AG04450 (cell line): Measurements from ENCODE around the gene LRRIQ1. TPM values are rescaled to one million over a fixed set of nuclear protein-coding genes. Genes with fewer than 3 reads are reported as not detected.

Experiments
- CTCF ChIA-PET: fragments of 300-600, 350-600 bp; formaldehyde crosslinking; extraction: SDS; loops from one replicate; lab custom pipeline; 2022; ENCODE audit warnings: antibody characterized with exemption, inconsistent platforms; lab: Charles Lee
- POLR2A ChIA-PET: fragments of 350-600 bp; formaldehyde crosslinking; extraction: SDS; loops from one replicate; lab custom pipeline; 2021; ENCODE audit warnings: antibody characterized with exemption, inconsistent platforms; lab: Yijun Ruan, JAX
- DNase-seq: peaks from one replicate; pipeline ENCODE4 v3.0.0-alpha.2; 2011; ENCODE audit warnings: low read depth, low spot score
- H3K27ac ChIP-seq: one replicate; pipeline ENCODE4 v1.5.1; 2012; ENCODE audit warnings: low read depth, low read length, control low read depth
- H3K27me3 ChIP-seq: one replicate; pipeline ENCODE4 v1.6.0; 2012; ENCODE audit warnings: low read length; ENCODE audit not compliant: control insufficient read depth, insufficient read depth
- H3K4me3 ChIP-seq: 2 replicates; pipeline ENCODE4 v1.5.1; 2011; ENCODE audit warnings: mild to moderate bottlenecking, low read depth, low read length, control low read depth
- H3K9me3 ChIP-seq: 2 replicates; pipeline ENCODE4 v1.5.1; 2012; ENCODE audit warnings: low read length; ENCODE audit not compliant: control insufficient read depth, insufficient read depth
- CTCF ChIP-seq: IDR thresholded peaks from 2 replicates; pipeline ENCODE4 v1.5.1; 2011; ENCODE audit warnings: low read depth, low read length, control low read depth, inconsistent platforms
- polyA plus RNA-seq: library from polyadenylated mRNA; depleted of rRNA; stranded (reverse); fragments of >200 nt; gene quantifications from 2 replicates; pipeline ENCODE4 v1.2.3, GENCODE V29; 2011; rRNA removed

LRRIQ1 gene
- polyA plus RNA-seq, 1 experiment = 0.58 TPM

- Histone ChIP-seq H3K27ac (no peak overlapping the region), H3K27me3 (peaks cover 50% of the 10 kb centered on the region), H3K9me3 (peaks cover 17% of the 10 kb centered on the region), H3K4me3 (no peak overlapping the region; the same call in 1 of the 2 replicates)
- TF ChIP-seq CTCF = no peak
- no peak for DNase-seq
- CTCF ChIA-PET = interaction anchor here (0.7 to 1.1 kb wide), 2 partner anchors 28 to 331 kb away, joined by 3 read pairs; no protein-coding TSS in a partner anchor
- POLR2A ChIA-PET = no interaction called here
These were observed 245.0 kb downstream of the LRRIQ1 start for GRCh38 chr12:85280984-85281630.

GRCh38 chr12:85281636-85282312 is 245.6 kb downstream of the LRRIQ1 start:
- TF ChIP-seq CTCF = no peak
- DNase-seq = no peak
- Histone ChIP-seq H3K27me3 (peaks cover 46% of the 10 kb centered on the region), H3K4me3 (no peak overlapping the region), H3K9me3 (peaks cover 17% of the 10 kb centered on the region), H3K27ac (no peak overlapping the region)
- POLR2A ChIA-PET = no interaction called here
- CTCF ChIA-PET = interaction anchor here (1.1 kb wide), 1 partner anchor 28 kb away, joined by 3 read pairs; no protein-coding TSS in a partner anchor

- peaks cover 34% of the 10 kb centered on the region for H3K27me3 ChIP-seq
- DNase-seq = no peak
- no peak overlapping the region for H3K4me3 ChIP-seq
- TF ChIP-seq CTCF = no peak
- ChIA-PET POLR2A (no interaction called here), CTCF (no interaction called here)
- H3K9me3 ChIP-seq = peaks cover 10% of the 10 kb centered on the region
- no peak overlapping the region for H3K27ac ChIP-seq
These were observed 247.4 kb downstream of the LRRIQ1 start for GRCh38 chr12:85283560-85283959.

Other genes starting within 250 kb of the LRRIQ1 start
- 1.4 and 2.0 TPM in 2 replicates for gene SLC6A15, start 123.6 kb upstream of the LRRIQ1 start, polyA plus RNA-seq
- gene TSPAN19, start 74 bp upstream of the LRRIQ1 start, polyA plus RNA-seq = not detected in 2 replicates
- not detected in 2 replicates for gene ALX1, start 243.9 kb downstream of the LRRIQ1 start, polyA plus RNA-seq